Suprapubic skin (tissue), 4 donors: ENCODE measurements around the gene SLC44A1. TPM values are rescaled to one million over a fixed set of nuclear protein-coding genes. Genes with fewer than 3 reads are reported as not detected.

Source experiments
- DNase-seq, 2 donors: peaks; one replicate each; pipeline ENCODE4 v3.0.0-alpha.2; 2019; ENCODE audit warnings: low spot score in 2 of 2
- H3K27ac ChIP-seq: fragments of 200-600 bp; sonication (generic); one replicate; pipeline ENCODE4 v1.5.1; 2019
- H3K27me3 ChIP-seq: fragments of 200-600 bp; sonication (generic); one replicate; pipeline ENCODE4 v1.5.1; 2019
- H3K36me3 ChIP-seq: fragments of 200-600 bp; sonication (generic); one replicate; pipeline ENCODE4 v1.5.1; 2019
- H3K4me1 ChIP-seq: fragments of 200-600 bp; sonication (generic); one replicate; pipeline ENCODE4 v1.5.1; 2019
- H3K4me3 ChIP-seq: fragments of 200-600 bp; sonication (generic); one replicate; pipeline ENCODE4 v1.5.1; 2019; ENCODE audit warnings: mild to moderate bottlenecking
- H3K9me3 ChIP-seq: fragments of 200-600 bp; sonication (generic); one replicate; pipeline ENCODE4 v1.5.1; 2019
- CTCF ChIP-seq, 2 donors: fragments of 200-600 bp in 1 of 2; fragments of 450-650 bp in 1 of 2; sonication (generic) in 1 of 2; IDR thresholded peaks; one replicate each; pipeline ENCODE4 v1.5.1; 2016 to 2019; ENCODE audit warnings: antibody characterized with exemption in 2 of 2, mild to moderate bottlenecking in 1 of 2, moderate library complexity in 1 of 2
- EP300 ChIP-seq: sonication (generic); formaldehyde crosslinking; IDR thresholded peaks from one replicate; pipeline ENCODE4 v1.6.1; 2017; ENCODE audit warnings: antibody characterized with exemption
- POLR2A ChIP-seq, 2 donors: fragments of 450-650 bp; IDR thresholded peaks; one replicate each; pipeline ENCODE4 v1.6.1; 2017; ENCODE audit warnings: antibody characterized with exemption in 2 of 2, mild to moderate bottlenecking in 2 of 2, moderate library complexity in 2 of 2
- POLR2AphosphoS5 ChIP-seq, 3 donors: sonication (generic); formaldehyde crosslinking; IDR thresholded peaks; one replicate each; pipeline ENCODE4 v1.6.1; 2017; ENCODE audit warnings: antibody characterized with exemption in 3 of 3
- WGBS: methylation state at CpG from one replicate; pipeline ENCODE4 v1.1.5; 2018; 5-methylcytosine and 5-hydroxymethylcytosine counted together
- total RNA-seq, 4 donors: library from RNA; depleted of rRNA; stranded (reverse); fragments of >200 nt; gene quantifications; one replicate each; pipeline ENCODE4 v1.1.0, GENCODE V29; 2016

Gene SLC44A1
- total RNA-seq, 4 donors from 2014 or later: 36.2 to 79.0 (median 57.2) TPM

DNA sequence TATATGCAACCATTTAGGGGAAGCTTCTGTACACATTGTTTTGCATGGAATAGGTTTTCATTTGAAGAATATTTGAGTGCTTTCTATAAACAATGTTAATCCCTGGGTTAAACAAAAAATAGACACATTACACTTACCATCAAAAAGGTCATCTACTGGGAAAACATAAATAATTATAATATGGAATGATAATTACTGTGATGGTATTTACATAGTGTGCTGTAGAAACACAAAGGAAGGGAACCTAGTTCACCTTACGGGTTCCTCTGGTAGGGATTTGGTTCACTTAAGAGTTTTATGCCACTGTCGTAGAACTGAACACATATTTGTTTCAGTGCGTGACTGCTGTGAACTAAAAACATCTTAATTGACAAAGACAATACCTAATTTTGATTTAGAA is 44.9 kb downstream of the SLC44A1 start:
- no peak overlapping the region for H3K27ac ChIP-seq
- 94% methylated on average over 3 of the region's 3 CpGs for WGBS
- no peaks in the 10 kb centered on the region for H3K27me3 ChIP-seq
- no peak overlapping the region for H3K4me3 ChIP-seq
- no peaks in the 10 kb centered on the region for H3K36me3 ChIP-seq
- no peaks in the 10 kb centered on the region for H3K9me3 ChIP-seq
- no peak for TF ChIP-seq POLR2AphosphoS5 (IDR thresholded peaks at IDR 0.05)
- no peak for DNase-seq
- peaks cover 34% of the 10 kb centered on the region for H3K4me1 ChIP-seq

GRCh38 chr9:105290418-105290817 is 46.0 kb downstream of the SLC44A1 start:
- DNase-seq: no peak
- WGBS: 20% methylated on average over 1 of the region's 1 CpG
- H3K4me3 ChIP-seq: no peak overlapping the region
- H3K9me3 ChIP-seq: no peaks in the 10 kb centered on the region
- no peaks in the 10 kb centered on the region for H3K36me3 ChIP-seq
- H3K27ac ChIP-seq: peak overlapping the region; percentile 27
- no peaks in the 10 kb centered on the region for H3K27me3 ChIP-seq
- peaks cover 39% of the 10 kb centered on the region for H3K4me1 ChIP-seq
- TF ChIP-seq CTCF (IDR thresholded peaks at IDR 0.05) (no peak), EP300 (no peak), POLR2AphosphoS5 (IDR thresholded peaks at IDR 0.05) (no peak), POLR2A (IDR thresholded peaks at IDR 0.05) (no peak)

GRCh38 chr9:105290954-105291353 is 46.5 kb downstream of the SLC44A1 start:
- no peaks in the 10 kb centered on the region for H3K36me3 ChIP-seq

DNA sequence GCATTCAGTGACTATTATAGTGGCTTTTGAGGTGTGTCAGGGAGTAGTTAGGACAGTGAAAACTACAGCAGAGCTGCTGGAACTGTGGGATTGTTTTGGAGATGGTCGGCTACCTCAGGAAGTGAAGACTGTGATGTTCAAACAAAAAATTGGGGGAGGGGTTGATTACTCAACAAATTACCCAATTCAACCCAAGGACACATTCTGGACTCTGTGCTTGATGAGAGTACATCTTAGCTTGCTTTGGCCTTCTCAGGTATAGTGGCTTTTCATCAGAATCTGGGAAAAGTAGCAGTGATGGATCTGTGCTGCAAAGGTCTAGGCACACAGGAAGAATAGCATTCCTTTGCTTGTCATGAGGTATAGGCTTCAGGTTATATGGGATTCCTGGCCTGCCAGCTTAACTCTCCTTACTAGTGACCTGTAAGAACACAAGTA is 47.0 kb downstream of the SLC44A1 start:
- no peaks in the 10 kb centered on the region for H3K9me3 ChIP-seq
- no peak overlapping the region for H3K4me3 ChIP-seq
- no peaks in the 10 kb centered on the region for H3K27me3 ChIP-seq
- no peak for DNase-seq
- TF ChIP-seq EP300: no peak
- no peak for TF ChIP-seq POLR2A (IDR thresholded peaks at IDR 0.05)
- no peak for TF ChIP-seq CTCF (IDR thresholded peaks at IDR 0.05)
- no peak for TF ChIP-seq POLR2AphosphoS5 (IDR thresholded peaks at IDR 0.05)
- H3K27ac ChIP-seq: peak overlapping the region; percentile 27
- H3K4me1 ChIP-seq: peaks cover 48% of the 10 kb centered on the region
- WGBS: 85% methylated on average over 1 of the region's 1 CpG
- no peaks in the 10 kb centered on the region for H3K36me3 ChIP-seq

More at GRCh38 chr9:105290954-105291353, 46.5 kb downstream of the SLC44A1 start:
- peak overlapping the region; percentile 27 for H3K27ac ChIP-seq
- 74% methylated on average over 1 of the region's 1 CpG for WGBS
- TF ChIP-seq POLR2A (IDR thresholded peaks at IDR 0.05): no peak
- TF ChIP-seq CTCF (IDR thresholded peaks at IDR 0.05): no peak
- TF ChIP-seq POLR2AphosphoS5 (IDR thresholded peaks at IDR 0.05): no peak
- no peak for TF ChIP-seq EP300
- no peaks in the 10 kb centered on the region for H3K27me3 ChIP-seq
- peaks cover 43% of the 10 kb centered on the region for H3K4me1 ChIP-seq
- DNase-seq: no peak
- no peaks in the 10 kb centered on the region for H3K9me3 ChIP-seq
- no peak overlapping the region for H3K4me3 ChIP-seq

- H3K27me3 ChIP-seq: no peaks in the 10 kb centered on the region
- no peaks in the 10 kb centered on the region for H3K9me3 ChIP-seq
- H3K4me3 ChIP-seq: no peak overlapping the region
- no peaks in the 10 kb centered on the region for H3K36me3 ChIP-seq
- H3K27ac ChIP-seq: no peak overlapping the region
- H3K4me1 ChIP-seq: peaks cover 52% of the 10 kb centered on the region
- no peak for DNase-seq
- 80% methylated on average over 2 of the region's 2 CpGs for WGBS
- TF ChIP-seq EP300: no peak
- TF ChIP-seq CTCF (IDR thresholded peaks at IDR 0.05): no peak
- TF ChIP-seq POLR2AphosphoS5 (IDR thresholded peaks at IDR 0.05): no peak
- TF ChIP-seq POLR2A (IDR thresholded peaks at IDR 0.05): no peak
Measured at GRCh38 chr9:105291938-105292337, 47.5 kb downstream of the SLC44A1 start.

DNA sequence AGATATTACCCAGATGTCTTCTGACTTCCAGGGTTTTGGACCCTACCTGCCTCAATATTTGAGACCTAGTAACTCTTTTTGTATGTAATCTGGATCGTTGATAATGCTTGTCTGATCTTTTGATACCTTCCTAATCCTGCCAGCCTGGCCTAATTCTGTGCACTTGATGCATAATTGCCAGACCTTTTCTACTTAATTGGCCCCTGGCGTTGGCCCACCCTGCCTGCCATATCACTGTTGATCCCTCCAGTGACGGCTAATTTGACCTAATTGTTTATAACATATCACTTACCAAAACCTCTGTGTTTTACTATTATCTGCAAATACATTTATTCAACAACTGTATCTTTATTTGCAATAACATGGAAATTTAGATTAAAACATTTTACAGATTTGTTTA is 49.0 kb downstream of the SLC44A1 start:
- TF ChIP-seq CTCF (IDR thresholded peaks at IDR 0.05) (no peak), POLR2A (IDR thresholded peaks at IDR 0.05) (no peak), POLR2AphosphoS5 (IDR thresholded peaks at IDR 0.05) (no peak), EP300 (no peak)

More for the DNA sequence above, 49.0 kb downstream of the SLC44A1 start:
- Histone ChIP-seq H3K27ac (no peak overlapping the region), H3K4me3 (no peak overlapping the region), H3K27me3 (no peaks in the 10 kb centered on the region), H3K9me3 (no peaks in the 10 kb centered on the region), H3K4me1 (peaks cover 63% of the 10 kb centered on the region), H3K36me3 (no peaks in the 10 kb centered on the region)
- WGBS: 86% methylated on average over 3 of the region's 3 CpGs
- DNase-seq: no peak
